CD14-positive monocyte (primary cell): ENCODE results near the gene FAM53B. TPM values are rescaled to one million over a fixed set of nuclear protein-coding genes. Genes with fewer than 3 reads are reported as not detected.

Experiments used
- DNase-seq, 3 donors: peaks; one replicate each; pipeline ENCODE4 v3.0.0-alpha.2; 2011 to 2022
- H2AFZ ChIP-seq: 2 replicates; pipeline ENCODE4 v1.6.0; 2012; ENCODE audit warnings: mild to moderate bottlenecking, low read depth, low read length, inconsistent platforms; ENCODE audit not compliant: insufficient read depth, poor library complexity, severe bottlenecking
- H3K27ac ChIP-seq, 2 donors: 1 replicate in 1 of 2; 2 replicates in 1 of 2; pipeline ENCODE4 v1.5.1; 2012 to 2013; ENCODE audit warnings: low read length in 2 of 2, control low read depth in 1 of 2, inconsistent platforms in 1 of 2, low read depth in 1 of 2, mild to moderate bottlenecking in 1 of 2
- H3K27me3 ChIP-seq, 2 donors: one replicate each; pipeline versions ENCODE4 v1.6.0 to v1.6.1; 2011 to 2013; ENCODE audit warnings: low read length in 2 of 2; ENCODE audit not compliant: control insufficient read depth in 2 of 2, insufficient read depth in 2 of 2
- H3K36me3 ChIP-seq, 2 donors: replicated peaks in 1 of 2; 1 replicate in 1 of 2; 2 replicates in 1 of 2; pipeline versions ENCODE4 v1.5.1 to v1.6.1; 2012 to 2013; ENCODE audit warnings: low read length in 2 of 2, control low read depth in 1 of 2, inconsistent platforms in 1 of 2, mild to moderate bottlenecking in 1 of 2; ENCODE audit not compliant: insufficient read depth in 2 of 2, control insufficient read depth in 1 of 2
- H3K4me1 ChIP-seq, 2 donors: 1 replicate in 1 of 2; 2 replicates in 1 of 2; pipeline versions ENCODE4 v1.5.1 to v1.6.1; 2012 to 2013; ENCODE audit warnings: low read length in 2 of 2, control low read depth in 1 of 2, inconsistent platforms in 1 of 2, mild to moderate bottlenecking in 1 of 2, moderate library complexity in 1 of 2; ENCODE audit not compliant: insufficient read depth in 2 of 2, control insufficient read depth in 1 of 2
- H3K4me2 ChIP-seq: replicated peaks from 2 replicates; pipeline ENCODE3; 2012; ENCODE audit warnings: low read length, moderate library complexity, mild to moderate bottlenecking; ENCODE audit not compliant: poor library complexity, severe bottlenecking; ENCODE audit errors: extremely low read depth
- H3K4me3 ChIP-seq, 3 experiments: fragments of 200-600 bp in 1 of 3; sonication (generic) in 1 of 3; replicated peaks in 1 of 3; 1 replicate in 2 of 3; 2 replicates in 1 of 3; pipeline ENCODE4 v1.5.1; 2011 to 2013; ENCODE audit warnings: low read length in 3 of 3, mild to moderate bottlenecking in 3 of 3, control low read depth in 2 of 3, low read depth in 2 of 3, inconsistent platforms in 1 of 3, moderate library complexity in 1 of 3
- H3K79me2 ChIP-seq: 2 replicates; pipeline ENCODE4 v1.6.0; 2012; ENCODE audit warnings: mild to moderate bottlenecking, control low read depth, inconsistent platforms, low read length, moderate library complexity; ENCODE audit not compliant: insufficient read depth
- H3K9ac ChIP-seq: 2 replicates; pipeline ENCODE4 v1.6.0; 2017; ENCODE audit warnings: low read length, mild to moderate bottlenecking; ENCODE audit not compliant: insufficient read depth, poor library complexity, severe bottlenecking
- H3K9me3 ChIP-seq, 2 donors: replicated peaks in 1 of 2; 1 replicate in 1 of 2; 2 replicates in 1 of 2; pipeline versions ENCODE4 v1.5.1 to v1.6.1; 2012 to 2013; ENCODE audit warnings: low read length in 2 of 2, control low read depth in 1 of 2; ENCODE audit not compliant: control insufficient read depth in 1 of 2, insufficient read depth in 1 of 2
- H4K20me1 ChIP-seq: 2 replicates; pipeline ENCODE4 v1.6.0; 2012; ENCODE audit warnings: mild to moderate bottlenecking, low read length, control low read depth, moderate library complexity; ENCODE audit not compliant: insufficient read depth
- H3K27ac Mint-ChIP-seq, 7 donors: one replicate each; pipeline ENCODE4 v1.8.0; 2020; ENCODE audit warnings: mild to moderate bottlenecking in 7 of 7, mixed read lengths in 7 of 7, moderate library complexity in 6 of 7, inconsistent platforms in 2 of 7
- H3K27me3 Mint-ChIP-seq, 3 donors: one replicate each; pipeline ENCODE4 v1.8.0; 2021 to 2022; ENCODE audit warnings: low read depth in 3 of 3, mild to moderate bottlenecking in 3 of 3, mixed read lengths in 3 of 3, moderate library complexity in 3 of 3, inconsistent platforms in 1 of 3
- H3K36me3 Mint-ChIP-seq, 2 donors: one replicate each; pipeline ENCODE4 v1.8.0; 2020; ENCODE audit warnings: mixed read lengths in 2 of 2, inconsistent platforms in 1 of 2, mild to moderate bottlenecking in 1 of 2
- H3K4me1 Mint-ChIP-seq: one replicate; pipeline ENCODE4 v1.8.0; 2020; ENCODE audit warnings: mild to moderate bottlenecking, mixed read lengths
- H3K4me3 Mint-ChIP-seq, 2 donors: one replicate each; pipeline ENCODE4 v1.8.0; 2020; ENCODE audit warnings: mild to moderate bottlenecking in 2 of 2, mixed read lengths in 2 of 2, moderate library complexity in 1 of 2
- H3K9me3 Mint-ChIP-seq, 7 donors: one replicate each; pipeline ENCODE4 v1.8.0; 2020 to 2022; ENCODE audit warnings: mixed read lengths in 7 of 7, mild to moderate bottlenecking in 6 of 7, moderate library complexity in 6 of 7, inconsistent platforms in 2 of 7
- CTCF ChIP-seq: fragments of 200-600 bp; IDR thresholded peaks from one replicate; pipeline ENCODE4 v1.8.0; 2022; ENCODE audit warnings: antibody characterized with exemption, mild to moderate bottlenecking
- WGBS: methylation state at CpG from one replicate; pipeline ENCODE4 v1.1.5; 2013; ENCODE audit warnings: missing lambda C conversion rate; ENCODE audit not compliant: insufficient coverage; 5-methylcytosine and 5-hydroxymethylcytosine counted together
- intact Hi-C, 2 donors: fragments of 100-400 bp; cut with micrococcal nuclease; formaldehyde crosslinking; loops; one replicate each; pipeline versions ENCODE4 v1.15.0 to v1.15.1; 2023
- polyA plus RNA-seq, 3 donors: library from polyadenylated mRNA; depleted of rRNA in 1 of 3; unstranded in 2 of 3; stranded (reverse) in 1 of 3; fragments of 300-500 nt in 2 of 3; fragments of >200 nt in 1 of 3; fragmentation: Illumina TruSeq in 2 of 3; gene quantifications; 1 replicate in 2 of 3; 2 replicates in 1 of 3; pipeline ENCODE4 v1.2.3, GENCODE V29; 2012 to 2021

Gene FAM53B
- polyA plus RNA-seq, 3 donors: 5.8 to 23.3 (median 12.6) TPM

- no peaks in the 10 kb centered on the region for H3K36me3 Mint-ChIP-seq
- peaks cover 1 to 6% (median 5%) of the 10 kb centered on the region in 3 donors for H3K27me3 Mint-ChIP-seq
- no peak overlapping the region for H3K27ac Mint-ChIP-seq
- H3K4me3 Mint-ChIP-seq: no peak overlapping the region
- no peak for DNase-seq
- Histone ChIP-seq H3K4me2 (no peak overlapping the region), H3K4me3 (no peak overlapping the region), H3K4me1 (no peaks in the 10 kb centered on the region), H3K9me3 (no peaks in the 10 kb centered on the region), H4K20me1 (no peaks in the 10 kb centered on the region), H3K9ac (no peak overlapping the region), H3K27ac (no peak overlapping the region), H3K36me3 (no peaks in the 10 kb centered on the region), H3K79me2 (no peaks in the 10 kb centered on the region), H3K27me3 (no peaks in the 10 kb centered on the region), H2AFZ (no peak overlapping the region)
- intact Hi-C loops: no loop called here
- WGBS: 87% methylated on average over 6 of the region's 6 CpGs
- no peak for TF ChIP-seq CTCF
- H3K9me3 Mint-ChIP-seq: peaks cover 0 to 4% (median 0%) of the 10 kb centered on the region in 7 donors
- peaks cover 6% of the 10 kb centered on the region for H3K4me1 Mint-ChIP-seq
Measured at GRCh38 chr10:124598196-124598595, 146.0 kb downstream of the FAM53B start.

GRCh38 chr10:124597846-124598165, 146.4 kb downstream of the FAM53B start:
- Histone ChIP-seq H3K79me2 (no peaks in the 10 kb centered on the region), H3K9ac (no peak overlapping the region), H3K4me1 (no peaks in the 10 kb centered on the region), H3K4me3 (no peak overlapping the region), H3K36me3 (no peaks in the 10 kb centered on the region), H3K9me3 (no peaks in the 10 kb centered on the region), H3K27ac (no peak overlapping the region), H4K20me1 (no peaks in the 10 kb centered on the region), H3K4me2 (no peak overlapping the region), H3K27me3 (no peaks in the 10 kb centered on the region), H2AFZ (no peak overlapping the region)
- 94% methylated on average over 10 of the region's 10 CpGs for WGBS
- peaks cover 1 to 6% (median 5%) of the 10 kb centered on the region in 3 donors for H3K27me3 Mint-ChIP-seq
- no peaks in the 10 kb centered on the region for H3K36me3 Mint-ChIP-seq
- no peak overlapping the region for H3K4me3 Mint-ChIP-seq
- intact Hi-C loops: no loop called here
- H3K4me1 Mint-ChIP-seq: peaks cover 6% of the 10 kb centered on the region
- TF ChIP-seq CTCF: no peak
- peaks cover 0 to 5% (median 0%) of the 10 kb centered on the region in 7 donors for H3K9me3 Mint-ChIP-seq
- no peak overlapping the region for H3K27ac Mint-ChIP-seq
- no peak for DNase-seq
